ENCODE measurements around the gene CAMTA1.

Gene CAMTA1

GRCh38 chr1:7113136-7113535, 327.9 kb downstream of the CAMTA1 start:
- no peak for TF ChIP-seq FOXM1 (IDR thresholded peaks at IDR 0.05; ENCODE audit: borderline replicate concordance)
- TF ChIP-seq NFRKB (IDR thresholded peaks at IDR 0.05) = no peak
- no peak for TF ChIP-seq ZNF384 (IDR thresholded peaks at IDR 0.05)
- TF ChIP-seq HDGF (IDR thresholded peaks at IDR 0.05; ENCODE audit: borderline replicate concordance) = no peak
- no peak for TF ChIP-seq SP1 (IDR thresholded peaks at IDR 0.05)
- TF ChIP-seq FOXK2 (IDR thresholded peaks at IDR 0.05) = no peak
- TF ChIP-seq ELF4 (IDR thresholded peaks at IDR 0.05) = no peak
- TF ChIP-seq LEF1 (IDR thresholded peaks at IDR 0.05; ENCODE audit: borderline replicate concordance) = no peak
- TF ChIP-seq BHLHE40 (IDR thresholded peaks at IDR 0.05; ENCODE audit: borderline replicate concordance) = no peak
- no peak for TF ChIP-seq PKNOX1 (IDR thresholded peaks at IDR 0.05)
- no peak for TF ChIP-seq TARDBP (IDR thresholded peaks at IDR 0.05)
- TF ChIP-seq L3MBTL2 (conservative IDR thresholded peaks at IDR 0.05) = no peak
- TF ChIP-seq FOXA1 (IDR thresholded peaks at IDR 0.05) = no peak
- no peak for TF ChIP-seq CTBP1 (IDR thresholded peaks at IDR 0.05; ENCODE audit: borderline replicate concordance)
- no peak for TF ChIP-seq SUZ12 (IDR thresholded peaks at IDR 0.05)
- TF ChIP-seq ARNT (IDR thresholded peaks at IDR 0.05) = no peak
- ChIA-PET CTCF (no interaction called here), POLR2A (no interaction called here)
- DNase-seq (ENCODE audit: extremely low spot score) = no peak

GRCh38 chr1:7113822-7114221, 328.6 kb downstream of the CAMTA1 start:
- DNase-seq (ENCODE audit: extremely low spot score) = no peak
- ChIA-PET POLR2A (no interaction called here), CTCF (no interaction called here)
- TF ChIP-seq NFRKB (IDR thresholded peaks at IDR 0.05) (no peak), LEF1 (IDR thresholded peaks at IDR 0.05; ENCODE audit: borderline replicate concordance) (no peak), FOXK2 (IDR thresholded peaks at IDR 0.05) (no peak), L3MBTL2 (conservative IDR thresholded peaks at IDR 0.05) (no peak), ZNF384 (IDR thresholded peaks at IDR 0.05) (no peak), ELF4 (IDR thresholded peaks at IDR 0.05) (no peak), PKNOX1 (IDR thresholded peaks at IDR 0.05) (no peak), SP1 (IDR thresholded peaks at IDR 0.05) (no peak), SUZ12 (IDR thresholded peaks at IDR 0.05) (no peak)

GRCh38 chr1:7116001-7116400, 330.7 kb downstream of the CAMTA1 start:
- CTCF ChIA-PET = no interaction called here
- DNase-seq (ENCODE audit: extremely low spot score) = no peak
- no peak for TF ChIP-seq SUZ12 (IDR thresholded peaks at IDR 0.05)
- TF ChIP-seq ARNT (IDR thresholded peaks at IDR 0.05) = no peak
- no peak for TF ChIP-seq HDGF (IDR thresholded peaks at IDR 0.05; ENCODE audit: borderline replicate concordance)
- TF ChIP-seq CTBP1 (IDR thresholded peaks at IDR 0.05; ENCODE audit: borderline replicate concordance) = no peak
- no peak for TF ChIP-seq LEF1 (IDR thresholded peaks at IDR 0.05; ENCODE audit: borderline replicate concordance)
- TF ChIP-seq FOXM1 (IDR thresholded peaks at IDR 0.05; ENCODE audit: borderline replicate concordance) = no peak
- TF ChIP-seq ZNF384 (IDR thresholded peaks at IDR 0.05) = no peak
- POLR2A ChIA-PET = no interaction called here

GRCh38 chr1:7117399-7118281, 332.4 kb downstream of the CAMTA1 start:
- peak; percentile 64 for DNase-seq (ENCODE audit: extremely low spot score)
- CTCF ChIA-PET = interaction anchor here (0.7 kb wide), 1 partner anchor 329 kb away, joined by 3 read pairs; no protein-coding TSS in a partner anchor
- TF ChIP-seq PKNOX1 (IDR thresholded peaks at IDR 0.05) (no peak), ELF4 (IDR thresholded peaks at IDR 0.05) (no peak), LEF1 (IDR thresholded peaks at IDR 0.05; ENCODE audit: borderline replicate concordance) (no peak), ARNT (IDR thresholded peaks at IDR 0.05) (no peak), BHLHE40 (IDR thresholded peaks at IDR 0.05; ENCODE audit: borderline replicate concordance) (no peak), SP1 (IDR thresholded peaks at IDR 0.05) (no peak), ZNF384 (IDR thresholded peaks at IDR 0.05) (no peak), NFRKB (IDR thresholded peaks at IDR 0.05) (no peak), FOXK2 (IDR thresholded peaks at IDR 0.05) (no peak), FOXM1 (IDR thresholded peaks at IDR 0.05; ENCODE audit: borderline replicate concordance) (no peak), CTBP1 (IDR thresholded peaks at IDR 0.05; ENCODE audit: borderline replicate concordance) (no peak), HDGF (IDR thresholded peaks at IDR 0.05; ENCODE audit: borderline replicate concordance) (no peak), FOXA1 (IDR thresholded peaks at IDR 0.05) (no peak), L3MBTL2 (conservative IDR thresholded peaks at IDR 0.05) (no peak), SUZ12 (IDR thresholded peaks at IDR 0.05) (no peak), TARDBP (IDR thresholded peaks at IDR 0.05) (no peak)
- POLR2A ChIA-PET = interaction anchor here (1.0 kb wide), 2 partner anchors 75 to 526 kb away, joined by 3 read pairs; no protein-coding TSS in a partner anchor

GRCh38 chr1:7119156-7119555, 333.9 kb downstream of the CAMTA1 start:
- DNase-seq (ENCODE audit: extremely low spot score) = no peak
- CTCF ChIA-PET = interaction anchor here (0.7 kb wide), 1 partner anchor 30 kb away, joined by 3 read pairs; no protein-coding TSS in a partner anchor
- TF ChIP-seq LEF1 (IDR thresholded peaks at IDR 0.05; ENCODE audit: borderline replicate concordance) (no peak), CTBP1 (IDR thresholded peaks at IDR 0.05; ENCODE audit: borderline replicate concordance) (no peak)
- POLR2A ChIA-PET = no interaction called here
